ENCODE data around the gene STEAP4. TPM values are rescaled to one million over a fixed set of nuclear protein-coding genes. Genes with fewer than 3 reads are reported as not detected.

Gene STEAP4
- polyA plus RNA-seq, 1 donor (not counting 4 experiments of a cell fraction or from before 2014, with no cell fraction given): 2.0 TPM

DNA sequence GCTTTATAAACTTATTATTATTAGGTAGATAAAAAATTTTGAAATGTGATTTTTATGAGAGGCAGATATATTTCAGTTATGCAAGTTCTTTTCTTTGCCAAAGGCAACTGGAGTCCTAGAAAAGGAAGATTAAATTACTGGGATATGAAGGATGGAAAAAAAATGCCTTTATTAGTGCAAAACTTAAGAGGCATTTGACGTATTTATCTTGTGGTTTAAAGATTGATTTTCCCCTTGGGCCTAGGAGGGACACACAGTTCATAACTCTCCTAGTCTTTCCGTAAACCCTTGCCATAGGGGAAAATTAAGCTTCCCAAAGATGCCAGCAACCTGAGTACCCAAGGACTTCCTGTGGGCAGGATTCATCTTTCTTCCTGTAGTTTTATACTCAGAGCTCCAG lies 3.1 kb upstream of the STEAP4 start:
- Histone ChIP-seq H3K36me3 (ENCODE audit: control insufficient read depth in 2 of 2, extremely low read depth in 1 of 2, insufficient read depth in 2 of 2, low read length in 2 of 2) (no peaks in the 10 kb centered on the region), H3K79me2 (ENCODE audit: control insufficient read depth, insufficient read depth, low read length) (no peaks in the 10 kb centered on the region), H3K4me2 (ENCODE audit: control insufficient read depth, extremely low read depth, insufficient read depth, low read depth, low read length) (no peak overlapping the region), H4K20me1 (ENCODE audit: control insufficient read depth, extremely low read depth, insufficient read depth, low read length) (no peaks in the 10 kb centered on the region), H3K27me3 (ENCODE audit: control insufficient read depth, extremely low read depth, insufficient read depth, low read length) (no peaks in the 10 kb centered on the region), H3K27ac (ENCODE audit: control insufficient read depth, insufficient read depth, low read length) (no peak overlapping the region), H3K4me1 (ENCODE audit: control insufficient read depth, extremely low read depth, insufficient read depth, low read length) (peaks cover 19% of the 10 kb centered on the region), H2AFZ (ENCODE audit: control insufficient read depth, low read length) (no peak overlapping the region), H3K9me1 (ENCODE audit: control insufficient read depth, extremely low read depth, insufficient read depth, low read length) (no peaks in the 10 kb centered on the region), H3K4me3 (ENCODE audit: control insufficient read depth in 2 of 3, extremely low read depth in 1 of 3, insufficient read depth in 2 of 3, low read depth in 1 of 3, low read length in 3 of 3) (no peak overlapping the region), H3K9me3 (ENCODE audit: control insufficient read depth, low read depth, low read length) (no peaks in the 10 kb centered on the region), H3K9ac (ENCODE audit: control insufficient read depth, extremely low read depth, insufficient read depth, low read length) (no peak overlapping the region)
- no peak for DNase-seq (ENCODE audit: low read depth, low spot score)
- dilution Hi-C loops (cut with MboI; ENCODE audit: extremely low pct_ligation_motif_present, low sequenced_read_pairs): no loop called here
- TF ChIP-seq, protein P1, sequence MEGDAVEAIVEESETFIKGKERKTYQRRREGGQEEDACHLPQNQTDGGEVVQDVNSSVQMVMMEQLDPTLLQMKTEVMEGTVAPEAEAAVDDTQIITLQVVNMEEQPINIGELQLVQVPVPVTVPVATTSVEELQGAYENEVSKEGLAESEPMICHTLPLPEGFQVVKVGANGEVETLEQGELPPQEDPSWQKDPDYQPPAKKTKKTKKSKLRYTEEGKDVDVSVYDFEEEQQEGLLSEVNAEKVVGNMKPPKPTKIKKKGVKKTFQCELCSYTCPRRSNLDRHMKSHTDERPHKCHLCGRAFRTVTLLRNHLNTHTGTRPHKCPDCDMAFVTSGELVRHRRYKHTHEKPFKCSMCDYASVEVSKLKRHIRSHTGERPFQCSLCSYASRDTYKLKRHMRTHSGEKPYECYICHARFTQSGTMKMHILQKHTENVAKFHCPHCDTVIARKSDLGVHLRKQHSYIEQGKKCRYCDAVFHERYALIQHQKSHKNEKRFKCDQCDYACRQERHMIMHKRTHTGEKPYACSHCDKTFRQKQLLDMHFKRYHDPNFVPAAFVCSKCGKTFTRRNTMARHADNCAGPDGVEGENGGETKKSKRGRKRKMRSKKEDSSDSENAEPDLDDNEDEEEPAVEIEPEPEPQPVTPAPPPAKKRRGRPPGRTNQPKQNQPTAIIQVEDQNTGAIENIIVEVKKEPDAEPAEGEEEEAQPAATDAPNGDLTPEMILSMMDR (optimal IDR thresholded peaks at IDR 0.05 in 1 of 3, IDR thresholded peaks at IDR 0.05 in 1 of 3, conservative IDR thresholded peaks at IDR 0.05 in 1 of 3; ENCODE audit: extremely low read depth in 1 of 3, insufficient read depth in 2 of 3, low read length in 3 of 3): no peak
- TF ChIP-seq EZH2 (IDR thresholded peaks at IDR 0.05; ENCODE audit: low read length): no peak
- FAIRE-seq: no peak

DNA sequence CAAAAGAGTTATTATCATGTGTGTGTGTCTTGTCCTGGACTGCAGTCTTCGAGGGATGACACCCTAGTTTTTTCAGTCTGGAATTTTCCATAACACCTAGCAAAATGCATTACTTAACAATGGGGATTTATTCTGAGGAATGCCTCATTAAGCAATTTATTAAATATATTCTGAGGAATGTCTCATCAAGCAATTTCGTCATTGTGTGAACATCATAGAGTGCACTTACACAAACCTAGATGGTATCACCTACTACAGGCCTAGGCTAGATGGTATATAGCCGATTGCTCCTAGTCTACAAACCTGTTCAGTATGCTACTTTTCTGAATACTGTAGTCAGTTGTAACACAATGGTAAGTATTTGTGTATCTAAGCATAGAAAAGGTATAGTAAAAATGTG lies 1.1 kb upstream of the STEAP4 start:
- Histone ChIP-seq H3K9me3 (ENCODE audit: control insufficient read depth, low read depth, low read length) (no peaks in the 10 kb centered on the region), H3K4me2 (ENCODE audit: control insufficient read depth, extremely low read depth, insufficient read depth, low read depth, low read length) (no peak overlapping the region), H3K79me2 (ENCODE audit: control insufficient read depth, insufficient read depth, low read length) (no peaks in the 10 kb centered on the region), H3K36me3 (ENCODE audit: control insufficient read depth in 2 of 2, extremely low read depth in 1 of 2, insufficient read depth in 2 of 2, low read length in 2 of 2) (no peaks in the 10 kb centered on the region), H4K20me1 (ENCODE audit: control insufficient read depth, extremely low read depth, insufficient read depth, low read length) (no peaks in the 10 kb centered on the region), H3K9ac (ENCODE audit: control insufficient read depth, extremely low read depth, insufficient read depth, low read length) (no peak overlapping the region), H3K9me1 (ENCODE audit: control insufficient read depth, extremely low read depth, insufficient read depth, low read length) (no peaks in the 10 kb centered on the region), H2AFZ (ENCODE audit: control insufficient read depth, low read length) (no peak overlapping the region), H3K27me3 (ENCODE audit: control insufficient read depth, extremely low read depth, insufficient read depth, low read length) (no peaks in the 10 kb centered on the region), H3K4me3 (ENCODE audit: control insufficient read depth in 2 of 3, extremely low read depth in 1 of 3, insufficient read depth in 2 of 3, low read depth in 1 of 3, low read length in 3 of 3) (no peak overlapping the region), H3K4me1 (ENCODE audit: control insufficient read depth, extremely low read depth, insufficient read depth, low read length) (peaks cover 19% of the 10 kb centered on the region), H3K27ac (ENCODE audit: control insufficient read depth, insufficient read depth, low read length) (no peak overlapping the region)
- FAIRE-seq (no peak), DNase-seq (ENCODE audit: low read depth, low spot score) (no peak)
- dilution Hi-C loops (cut with MboI; ENCODE audit: extremely low pct_ligation_motif_present, low sequenced_read_pairs): no loop called here
- TF ChIP-seq, protein P1 (optimal IDR thresholded peaks at IDR 0.05 in 1 of 3, IDR thresholded peaks at IDR 0.05 in 1 of 3, conservative IDR thresholded peaks at IDR 0.05 in 1 of 3; ENCODE audit: extremely low read depth in 1 of 3, insufficient read depth in 2 of 3, low read length in 3 of 3): no peak
- TF ChIP-seq EZH2 (IDR thresholded peaks at IDR 0.05; ENCODE audit: low read length): no peak

Measured in keratinocyte (primary cell).